Body of pancreas (tissue), 4 donors: ENCODE data around the gene PAX2.

Source experiments
- CTCF ChIP-seq, 7 experiments: fragments of 450-650 bp in 4 of 7; fragments of 200-600 bp in 3 of 7; sonication (generic) in 3 of 7; IDR thresholded peaks; one replicate each; pipeline ENCODE4 v1.5.1; 2016 to 2019; ENCODE audit warnings: antibody characterized with exemption in 7 of 7
- POLR2A ChIP-seq, 3 donors: fragments of 450-650 bp; IDR thresholded peaks; one replicate each; pipeline ENCODE4 v1.6.1; 2016; ENCODE audit warnings: antibody characterized with exemption in 3 of 3, mild to moderate bottlenecking in 2 of 3

- no peak for TF ChIP-seq CTCF (IDR thresholded peaks at IDR 0.05)
- TF ChIP-seq POLR2A (IDR thresholded peaks at IDR 0.05), result no peak
Measured at GRCh38 chr10:100734295-100735086, 10.9 kb upstream of the PAX2 start.
